GM12878 (cell line): Measurements from ENCODE around the gene BICD1.

Experiments
- FOS ChIP-seq: IDR thresholded peaks from 3 replicates; pipeline ENCODE4 v1.6.1; 2011; ENCODE audit warnings: borderline replicate concordance; ENCODE audit not compliant: insufficient read length; ENCODE audit errors: extremely low read depth
- HDAC2 ChIP-seq: fragments of 200-600 bp; sonication (generic); IDR thresholded peaks from 2 replicates; pipeline ENCODE4 v1.6.1; 2017
- JUNB ChIP-seq: IDR thresholded peaks from 2 replicates; pipeline ENCODE4 v1.6.1; 2016; ENCODE audit warnings: antibody characterized with exemption, mild to moderate bottlenecking
- NR2C2 ChIP-seq: IDR thresholded peaks from 2 replicates; pipeline ENCODE4 v1.6.1; 2011; ENCODE audit warnings: borderline replicate concordance, low read depth; ENCODE audit not compliant: control insufficient read depth, insufficient read length
- POLR2A ChIP-seq: IDR thresholded peaks from 2 replicates; pipeline ENCODE4 v1.6.1; 2011; ENCODE audit warnings: low read depth, mild to moderate bottlenecking, low read length
- POLR2AphosphoS5 ChIP-seq: IDR thresholded peaks from 2 replicates; pipeline ENCODE4 v1.6.1; 2011; ENCODE audit warnings: mild to moderate bottlenecking, low read length, inconsistent platforms
- RELA ChIP-seq: fragments of 450-650 bp; IDR thresholded peaks from 2 replicates; pipeline ENCODE4 v1.8.0; 2014; ENCODE audit warnings: borderline replicate concordance; ENCODE audit not compliant: partially characterized antibody
- RFX5 ChIP-seq: IDR thresholded peaks from 2 replicates; pipeline ENCODE4 v1.6.1; 2011; ENCODE audit warnings: low read depth, low read length, improper control_type of control experiment
- SREBF2 ChIP-seq: IDR thresholded peaks from 2 replicates; pipeline ENCODE4 v1.6.1; 2012; ENCODE audit warnings: mild to moderate bottlenecking, low read length
- TCF3 ChIP-seq: IDR thresholded peaks from 2 replicates; pipeline ENCODE4 v1.6.1; 2012; ENCODE audit warnings: low read depth, mild to moderate bottlenecking, low read length, borderline replicate concordance; ENCODE audit not compliant: insufficient read depth
- TF ChIP-seq, protein P1 (sequence below), 3 experiments: IDR thresholded peaks in 2 of 3; conservative IDR thresholded peaks in 1 of 3; 2 replicates each; pipeline ENCODE4 v1.5.1; 2011; ENCODE audit warnings: low read depth in 3 of 3, low read length in 3 of 3, mild to moderate bottlenecking in 3 of 3, control low read depth in 2 of 3, moderate library complexity in 2 of 3, inconsistent platforms in 1 of 3, mixed read lengths in 1 of 3; ENCODE audit not compliant: control insufficient read depth in 2 of 3, insufficient read depth in 1 of 3; ENCODE audit errors: extremely low read depth in 1 of 3
- TF ChIP-seq, protein P2 (sequence below): IDR thresholded peaks from 2 replicates; pipeline ENCODE4 v1.6.1; 2011; ENCODE audit warnings: borderline replicate concordance, low read depth, mild to moderate bottlenecking, moderate library complexity, low read length; ENCODE audit not compliant: insufficient read depth, poor library complexity, severe bottlenecking
- TF ChIP-seq, protein P3 (sequence below): IDR thresholded peaks from 2 replicates; pipeline ENCODE4 v1.6.1; 2012; ENCODE audit warnings: low read depth, low read length, improper control_type of control experiment
- TF ChIP-seq, protein P4 (sequence below): IDR thresholded peaks from 2 replicates; pipeline ENCODE4 v1.6.1; 2011; ENCODE audit warnings: borderline replicate concordance, low read depth, mild to moderate bottlenecking, moderate library complexity, mixed read lengths, low read length; ENCODE audit not compliant: insufficient read depth; ENCODE audit errors: extremely low read length

DNA sequence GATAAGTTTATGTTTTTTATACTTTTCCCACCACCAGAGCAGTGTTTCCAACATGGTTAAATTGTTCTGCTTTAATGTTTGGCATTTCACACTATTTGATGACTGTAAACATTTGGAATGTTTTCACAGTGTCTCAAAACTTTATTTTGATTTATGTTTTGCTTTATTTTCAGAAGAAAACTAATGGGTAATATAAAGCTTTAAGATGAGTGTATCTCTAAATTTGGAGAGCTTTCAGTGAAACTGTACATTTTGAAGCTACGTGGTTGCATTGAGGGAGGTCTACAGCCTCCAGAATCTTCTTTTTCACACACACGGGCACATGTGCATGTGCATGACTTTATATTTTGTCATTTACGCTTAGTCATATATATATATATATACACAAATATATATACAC is 10.7 kb downstream of the BICD1 start:
- TF ChIP-seq, protein P1, sequence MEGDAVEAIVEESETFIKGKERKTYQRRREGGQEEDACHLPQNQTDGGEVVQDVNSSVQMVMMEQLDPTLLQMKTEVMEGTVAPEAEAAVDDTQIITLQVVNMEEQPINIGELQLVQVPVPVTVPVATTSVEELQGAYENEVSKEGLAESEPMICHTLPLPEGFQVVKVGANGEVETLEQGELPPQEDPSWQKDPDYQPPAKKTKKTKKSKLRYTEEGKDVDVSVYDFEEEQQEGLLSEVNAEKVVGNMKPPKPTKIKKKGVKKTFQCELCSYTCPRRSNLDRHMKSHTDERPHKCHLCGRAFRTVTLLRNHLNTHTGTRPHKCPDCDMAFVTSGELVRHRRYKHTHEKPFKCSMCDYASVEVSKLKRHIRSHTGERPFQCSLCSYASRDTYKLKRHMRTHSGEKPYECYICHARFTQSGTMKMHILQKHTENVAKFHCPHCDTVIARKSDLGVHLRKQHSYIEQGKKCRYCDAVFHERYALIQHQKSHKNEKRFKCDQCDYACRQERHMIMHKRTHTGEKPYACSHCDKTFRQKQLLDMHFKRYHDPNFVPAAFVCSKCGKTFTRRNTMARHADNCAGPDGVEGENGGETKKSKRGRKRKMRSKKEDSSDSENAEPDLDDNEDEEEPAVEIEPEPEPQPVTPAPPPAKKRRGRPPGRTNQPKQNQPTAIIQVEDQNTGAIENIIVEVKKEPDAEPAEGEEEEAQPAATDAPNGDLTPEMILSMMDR (IDR thresholded peaks at IDR 0.05 in 2 of 3, conservative IDR thresholded peaks at IDR 0.05 in 1 of 3; ENCODE audit: control insufficient read depth in 2 of 3, extremely low read depth in 1 of 3, insufficient read depth in 1 of 3, low read depth in 3 of 3, low read length in 3 of 3) = no peak
- no peak for TF ChIP-seq POLR2AphosphoS5
- TF ChIP-seq, protein P2, sequence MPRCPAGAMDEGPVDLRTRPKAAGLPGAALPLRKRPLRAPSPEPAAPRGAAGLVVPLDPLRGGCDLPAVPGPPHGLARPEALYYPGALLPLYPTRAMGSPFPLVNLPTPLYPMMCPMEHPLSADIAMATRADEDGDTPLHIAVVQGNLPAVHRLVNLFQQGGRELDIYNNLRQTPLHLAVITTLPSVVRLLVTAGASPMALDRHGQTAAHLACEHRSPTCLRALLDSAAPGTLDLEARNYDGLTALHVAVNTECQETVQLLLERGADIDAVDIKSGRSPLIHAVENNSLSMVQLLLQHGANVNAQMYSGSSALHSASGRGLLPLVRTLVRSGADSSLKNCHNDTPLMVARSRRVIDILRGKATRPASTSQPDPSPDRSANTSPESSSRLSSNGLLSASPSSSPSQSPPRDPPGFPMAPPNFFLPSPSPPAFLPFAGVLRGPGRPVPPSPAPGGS = no peak
- no peak for TF ChIP-seq RFX5
- no peak for TF ChIP-seq TCF3
- TF ChIP-seq RELA = no peak
- TF ChIP-seq JUNB = no peak
- no peak for TF ChIP-seq NR2C2
- TF ChIP-seq, protein P3, sequence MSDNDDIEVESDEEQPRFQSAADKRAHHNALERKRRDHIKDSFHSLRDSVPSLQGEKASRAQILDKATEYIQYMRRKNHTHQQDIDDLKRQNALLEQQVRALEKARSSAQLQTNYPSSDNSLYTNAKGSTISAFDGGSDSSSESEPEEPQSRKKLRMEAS = no peak
- TF ChIP-seq HDAC2 = no peak
- no peak for TF ChIP-seq FOS
- TF ChIP-seq POLR2A = no peak
- no peak for TF ChIP-seq SREBF2
- TF ChIP-seq, protein P4, sequence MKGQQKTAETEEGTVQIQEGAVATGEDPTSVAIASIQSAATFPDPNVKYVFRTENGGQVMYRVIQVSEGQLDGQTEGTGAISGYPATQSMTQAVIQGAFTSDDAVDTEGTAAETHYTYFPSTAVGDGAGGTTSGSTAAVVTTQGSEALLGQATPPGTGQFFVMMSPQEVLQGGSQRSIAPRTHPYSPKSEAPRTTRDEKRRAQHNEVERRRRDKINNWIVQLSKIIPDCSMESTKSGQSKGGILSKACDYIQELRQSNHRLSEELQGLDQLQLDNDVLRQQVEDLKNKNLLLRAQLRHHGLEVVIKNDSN = no peak
